Neural crest cell (in vitro differentiated cells): Measurements from ENCODE around the gene GPR156. TPM values are rescaled to one million over a fixed set of nuclear protein-coding genes. Genes with fewer than 3 reads are reported as not detected.

Experiments
- DNase-seq: peaks from one replicate; pipeline ENCODE4 v3.0.0; 2021; ENCODE audit warnings: low read depth, mixed read lengths, low spot score
- H3K27ac Mint-ChIP-seq: one replicate; pipeline ENCODE4 v1.8.0; 2021; ENCODE audit warnings: mild to moderate bottlenecking, mixed read lengths; ENCODE audit not compliant: unreplicated experiment
- H3K27me3 Mint-ChIP-seq: 2 replicates; pipeline ENCODE4 v1.8.0; 2021; ENCODE audit warnings: low read depth, mild to moderate bottlenecking, mixed read lengths
- H3K36me3 Mint-ChIP-seq: 2 replicates; pipeline ENCODE4 v1.8.0; 2021; ENCODE audit warnings: low read depth, mild to moderate bottlenecking, mixed read lengths
- H3K4me1 Mint-ChIP-seq: 2 replicates; pipeline ENCODE4 v1.8.0; 2021; ENCODE audit warnings: mixed read lengths
- H3K4me3 Mint-ChIP-seq: one replicate; pipeline ENCODE4 v1.8.0; 2021; ENCODE audit warnings: mild to moderate bottlenecking, mixed read lengths
- H3K9me3 Mint-ChIP-seq: 2 replicates; pipeline ENCODE4 v1.8.0; 2021; ENCODE audit warnings: mixed read lengths
- total RNA-seq: library from RNA; stranded (reverse); gene quantifications from 2 replicates; pipeline ENCODE4 v1.2.1, GENCODE V29; 2021
- TF ChIP-seq, protein P1 (sequence below): fragments of 200-600 bp; sonication (generic); conservative IDR thresholded peaks from 2 replicates; pipeline ENCODE4 v1.5.0; 2021; ENCODE audit warnings: antibody characterized with exemption, mild to moderate bottlenecking

GPR156 gene
- total RNA-seq, 1 donor from 2014 or later, result 1.4 TPM

DNA sequence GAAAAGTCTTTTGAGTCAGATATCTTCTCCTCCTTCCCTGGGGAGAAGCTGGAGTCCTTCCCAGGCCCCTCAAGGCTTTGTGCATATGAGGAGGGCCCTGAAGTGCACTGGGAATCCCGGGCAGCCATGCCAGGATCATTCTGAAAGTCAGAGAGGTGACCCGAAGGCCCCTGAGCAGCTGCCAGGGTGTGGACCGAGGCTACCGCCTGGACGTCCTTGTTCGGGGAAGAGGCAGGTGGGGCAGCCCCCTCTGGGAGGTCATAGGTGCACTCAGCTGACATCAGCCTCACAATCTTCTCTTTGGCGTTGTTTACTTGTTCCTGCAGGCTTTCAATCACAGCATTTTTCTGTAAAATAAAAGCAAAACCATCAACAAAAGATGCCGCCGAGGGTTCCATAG lies 117.0 kb downstream of the GPR156 start:
- Mint-ChIP-seq H3K4me1 (peaks cover 6% of the 10 kb centered on the region), H3K9me3 (no peaks in the 10 kb centered on the region), H3K4me3 (no peak overlapping the region), H3K36me3 (no peaks in the 10 kb centered on the region), H3K27ac (no peak overlapping the region), H3K27me3 (no peaks in the 10 kb centered on the region)
- no peak for DNase-seq
- TF ChIP-seq, protein P1, sequence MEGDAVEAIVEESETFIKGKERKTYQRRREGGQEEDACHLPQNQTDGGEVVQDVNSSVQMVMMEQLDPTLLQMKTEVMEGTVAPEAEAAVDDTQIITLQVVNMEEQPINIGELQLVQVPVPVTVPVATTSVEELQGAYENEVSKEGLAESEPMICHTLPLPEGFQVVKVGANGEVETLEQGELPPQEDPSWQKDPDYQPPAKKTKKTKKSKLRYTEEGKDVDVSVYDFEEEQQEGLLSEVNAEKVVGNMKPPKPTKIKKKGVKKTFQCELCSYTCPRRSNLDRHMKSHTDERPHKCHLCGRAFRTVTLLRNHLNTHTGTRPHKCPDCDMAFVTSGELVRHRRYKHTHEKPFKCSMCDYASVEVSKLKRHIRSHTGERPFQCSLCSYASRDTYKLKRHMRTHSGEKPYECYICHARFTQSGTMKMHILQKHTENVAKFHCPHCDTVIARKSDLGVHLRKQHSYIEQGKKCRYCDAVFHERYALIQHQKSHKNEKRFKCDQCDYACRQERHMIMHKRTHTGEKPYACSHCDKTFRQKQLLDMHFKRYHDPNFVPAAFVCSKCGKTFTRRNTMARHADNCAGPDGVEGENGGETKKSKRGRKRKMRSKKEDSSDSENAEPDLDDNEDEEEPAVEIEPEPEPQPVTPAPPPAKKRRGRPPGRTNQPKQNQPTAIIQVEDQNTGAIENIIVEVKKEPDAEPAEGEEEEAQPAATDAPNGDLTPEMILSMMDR, result no peak

DNA sequence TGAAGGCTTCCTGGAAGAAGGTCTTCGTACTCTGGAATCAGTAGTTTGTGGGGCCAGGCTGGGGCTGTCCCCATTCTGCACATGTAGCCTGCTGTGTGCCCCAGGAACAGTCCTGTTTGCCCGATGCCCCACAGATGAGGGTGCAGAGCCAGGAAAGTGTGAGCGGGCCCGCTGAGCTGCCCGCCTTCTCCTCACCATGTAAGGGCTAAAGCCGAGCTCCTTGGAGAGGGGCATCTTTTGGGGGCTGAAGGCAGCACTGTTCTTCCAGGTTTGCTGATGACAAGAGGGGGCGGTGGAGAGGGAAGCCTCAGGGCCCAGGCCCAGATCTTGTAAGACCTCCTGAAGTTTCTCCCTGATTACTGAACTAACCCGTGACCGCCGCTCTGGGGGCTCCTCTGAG lies 117.5 kb downstream of the GPR156 start:
- Mint-ChIP-seq H3K36me3 (no peaks in the 10 kb centered on the region), H3K4me3 (no peak overlapping the region), H3K9me3 (no peaks in the 10 kb centered on the region), H3K4me1 (peaks cover 9% of the 10 kb centered on the region), H3K27me3 (no peaks in the 10 kb centered on the region), H3K27ac (no peak overlapping the region)
- TF ChIP-seq, protein P1, result no peak
- DNase-seq, result no peak

DNA sequence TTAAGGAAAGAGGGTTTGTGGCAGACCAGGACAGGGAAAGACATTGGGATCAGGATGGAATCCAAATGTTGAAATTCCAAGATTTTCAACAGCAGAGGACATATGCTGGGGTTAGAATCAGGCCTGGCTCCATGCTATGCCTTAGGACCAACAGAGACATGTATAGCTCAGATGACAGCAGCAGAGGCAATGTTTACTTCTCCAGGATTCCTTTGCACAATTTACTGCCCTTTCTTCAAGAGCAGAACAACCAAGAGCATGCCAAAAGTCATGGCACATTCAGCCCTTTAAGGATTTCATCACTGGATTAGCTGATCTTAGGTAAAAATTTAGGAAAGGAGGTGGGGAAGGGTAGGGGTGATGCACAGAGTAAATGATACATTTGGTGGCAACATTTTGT lies 121.2 kb downstream of the GPR156 start:
- Mint-ChIP-seq H3K27me3 (no peaks in the 10 kb centered on the region), H3K4me3 (no peak overlapping the region), H3K27ac (no peak overlapping the region), H3K9me3 (no peaks in the 10 kb centered on the region), H3K4me1 (peaks cover 11% of the 10 kb centered on the region), H3K36me3 (no peaks in the 10 kb centered on the region)
- TF ChIP-seq, protein P1, result no peak
- DNase-seq, result no peak

DNA sequence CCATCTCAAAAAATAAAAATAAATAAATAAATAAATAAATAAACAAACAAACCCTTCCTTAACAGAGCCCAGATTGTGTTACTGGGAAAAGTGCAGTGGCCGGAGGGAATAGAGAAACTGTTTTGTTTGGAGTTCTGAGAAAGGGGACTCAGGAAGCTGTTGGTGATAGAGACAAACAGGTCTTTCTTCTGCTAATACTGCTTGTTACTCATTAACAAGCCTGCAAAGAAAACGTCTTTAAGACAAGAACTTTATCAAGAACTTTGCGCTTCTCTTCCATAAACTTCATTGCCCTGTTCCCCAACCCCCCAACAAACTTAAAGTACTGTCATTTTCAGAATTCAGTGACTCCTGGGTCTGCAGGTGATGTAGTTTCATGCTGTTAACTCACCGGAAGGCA lies 122.0 kb downstream of the GPR156 start:
- H3K9me3 Mint-ChIP-seq, result no peaks in the 10 kb centered on the region
- no peak overlapping the region for H3K27ac Mint-ChIP-seq
- peaks cover 11% of the 10 kb centered on the region for H3K4me1 Mint-ChIP-seq
- H3K27me3 Mint-ChIP-seq, result no peaks in the 10 kb centered on the region
- no peak overlapping the region for H3K4me3 Mint-ChIP-seq
- DNase-seq, result no peak
- H3K36me3 Mint-ChIP-seq, result no peaks in the 10 kb centered on the region
- TF ChIP-seq, protein P1, result no peak

GRCh38 chr3:120162400-120162799 lies 122.6 kb downstream of the GPR156 start:
- H3K4me1 Mint-ChIP-seq, result peaks cover 11% of the 10 kb centered on the region
- H3K4me3 Mint-ChIP-seq, result no peak overlapping the region
- no peaks in the 10 kb centered on the region for H3K36me3 Mint-ChIP-seq
- DNase-seq, result no peak
- H3K9me3 Mint-ChIP-seq, result no peaks in the 10 kb centered on the region
- no peaks in the 10 kb centered on the region for H3K27me3 Mint-ChIP-seq
- H3K27ac Mint-ChIP-seq, result no peak overlapping the region
- TF ChIP-seq, protein P1, result no peak

DNA sequence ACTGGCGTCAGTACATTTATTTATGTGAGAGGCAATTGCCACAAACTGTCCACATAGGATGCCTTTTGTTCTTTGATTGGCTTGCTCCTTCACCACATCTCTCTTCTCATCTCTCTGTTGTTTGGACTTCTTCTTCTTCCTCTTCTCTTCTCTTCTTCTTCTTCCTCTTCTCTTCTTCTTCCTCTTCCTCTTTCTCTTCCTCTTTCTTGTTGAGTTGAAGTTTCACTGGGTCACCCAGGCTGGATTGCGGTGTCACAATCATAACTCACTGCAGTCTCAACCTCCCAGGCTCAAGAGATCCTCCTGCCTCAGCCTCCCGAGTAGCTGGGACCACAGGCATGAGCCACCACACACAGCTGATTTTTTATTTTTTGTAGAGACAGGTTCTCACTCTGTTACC lies 123.1 kb downstream of the GPR156 start:
- TF ChIP-seq, protein P1, result no peak
- no peak overlapping the region for H3K27ac Mint-ChIP-seq
- H3K36me3 Mint-ChIP-seq, result no peaks in the 10 kb centered on the region
- no peaks in the 10 kb centered on the region for H3K9me3 Mint-ChIP-seq
- no peak overlapping the region for H3K4me3 Mint-ChIP-seq
- no peaks in the 10 kb centered on the region for H3K27me3 Mint-ChIP-seq
- peaks cover 11% of the 10 kb centered on the region for H3K4me1 Mint-ChIP-seq
- no peak for DNase-seq
